ENCODE results near the gene SORCS2. TPM values are rescaled to one million over a fixed set of nuclear protein-coding genes. Genes with fewer than 3 reads are reported as not detected.

Gene SORCS2
- total RNA-seq, 1 experiment from 2014 or later = not detected

DNA sequence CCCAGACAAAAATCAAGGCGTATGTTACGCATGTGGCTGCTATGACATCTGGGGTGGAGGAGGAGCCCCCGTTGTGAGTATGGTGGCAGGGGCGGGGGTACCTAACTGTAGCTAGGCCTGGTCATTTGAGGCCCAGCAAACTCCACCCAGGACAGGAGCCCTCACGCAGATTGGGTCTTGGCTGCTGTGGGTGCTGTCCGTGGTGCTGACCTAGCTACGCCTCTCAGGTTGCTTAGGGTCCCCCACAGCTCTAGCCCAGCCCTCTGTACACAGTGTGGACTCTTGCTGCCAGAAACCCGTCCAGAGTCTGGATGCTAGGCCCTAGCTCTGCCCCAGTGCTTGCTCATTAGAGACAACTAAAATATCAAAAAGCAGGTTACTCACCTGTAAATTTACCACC, 389.1 kb downstream of the SORCS2 start:
- Mint-ChIP-seq H3K4me1 (ENCODE audit: low read depth, unreplicated experiment) (no peaks in the 10 kb centered on the region), H3K9me3 (ENCODE audit: low read depth, unreplicated experiment) (peaks cover 15% of the 10 kb centered on the region), H3K36me3 (ENCODE audit: insufficient read depth, unreplicated experiment) (no peaks in the 10 kb centered on the region), H3K4me3 (ENCODE audit: low read depth, unreplicated experiment) (no peak overlapping the region), H3K27ac (ENCODE audit: unreplicated experiment) (no peak overlapping the region), H3K27me3 (ENCODE audit: unreplicated experiment) (peaks cover 18% of the 10 kb centered on the region)
- BruUV-seq (replicated peaks) = no TSS peak
- CTCF ChIA-PET = no interaction called here
- intact Hi-C loops (cut with micrococcal nuclease; ENCODE audit: unreplicated experiment) = no loop called here
- TF ChIP-seq, protein P1, sequence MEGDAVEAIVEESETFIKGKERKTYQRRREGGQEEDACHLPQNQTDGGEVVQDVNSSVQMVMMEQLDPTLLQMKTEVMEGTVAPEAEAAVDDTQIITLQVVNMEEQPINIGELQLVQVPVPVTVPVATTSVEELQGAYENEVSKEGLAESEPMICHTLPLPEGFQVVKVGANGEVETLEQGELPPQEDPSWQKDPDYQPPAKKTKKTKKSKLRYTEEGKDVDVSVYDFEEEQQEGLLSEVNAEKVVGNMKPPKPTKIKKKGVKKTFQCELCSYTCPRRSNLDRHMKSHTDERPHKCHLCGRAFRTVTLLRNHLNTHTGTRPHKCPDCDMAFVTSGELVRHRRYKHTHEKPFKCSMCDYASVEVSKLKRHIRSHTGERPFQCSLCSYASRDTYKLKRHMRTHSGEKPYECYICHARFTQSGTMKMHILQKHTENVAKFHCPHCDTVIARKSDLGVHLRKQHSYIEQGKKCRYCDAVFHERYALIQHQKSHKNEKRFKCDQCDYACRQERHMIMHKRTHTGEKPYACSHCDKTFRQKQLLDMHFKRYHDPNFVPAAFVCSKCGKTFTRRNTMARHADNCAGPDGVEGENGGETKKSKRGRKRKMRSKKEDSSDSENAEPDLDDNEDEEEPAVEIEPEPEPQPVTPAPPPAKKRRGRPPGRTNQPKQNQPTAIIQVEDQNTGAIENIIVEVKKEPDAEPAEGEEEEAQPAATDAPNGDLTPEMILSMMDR (IDR thresholded peaks at IDR 0.05; ENCODE audit: unreplicated experiment) = no peak
- no peak for DNase-seq

DNA sequence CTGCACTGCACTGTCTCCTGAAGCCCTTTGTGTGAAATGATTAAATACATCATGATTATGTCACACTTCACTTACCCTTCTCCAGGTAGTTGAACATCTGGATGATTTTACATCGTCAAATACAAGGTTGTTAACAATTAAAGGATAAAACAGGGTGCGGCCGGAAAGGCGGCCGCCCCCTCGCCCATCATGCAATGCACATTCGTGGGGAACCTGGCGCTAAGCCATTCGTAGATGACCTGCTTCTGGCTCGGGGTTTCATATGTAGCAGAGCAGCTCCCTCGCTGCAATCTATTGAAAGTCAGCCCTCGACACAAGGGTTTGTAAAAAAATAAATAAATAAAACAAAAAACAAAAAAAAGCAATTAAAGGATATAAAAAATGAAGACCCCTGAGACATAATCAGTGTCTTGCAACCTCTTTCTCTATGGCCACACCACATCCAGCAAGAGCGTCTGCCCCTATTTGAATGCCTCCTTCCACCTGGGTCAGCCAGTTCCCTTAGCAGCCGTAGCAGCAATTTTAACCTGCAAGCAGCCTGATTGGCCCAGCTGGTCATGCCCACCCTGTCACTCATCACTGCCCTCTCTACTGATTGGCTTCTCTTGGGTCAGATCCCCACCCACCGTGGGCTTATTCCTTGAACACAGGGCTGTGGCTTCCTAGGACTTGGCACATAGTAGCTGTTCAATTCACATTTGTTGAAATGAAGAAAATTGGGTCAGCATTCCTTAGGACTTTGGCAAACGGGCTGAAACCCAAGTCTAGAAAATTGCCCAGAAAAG, 390.2 kb downstream of the SORCS2 start:
- Mint-ChIP-seq H3K9me3 (ENCODE audit: low read depth, unreplicated experiment) (peaks cover 9% of the 10 kb centered on the region), H3K27me3 (ENCODE audit: unreplicated experiment) (peaks cover 8% of the 10 kb centered on the region), H3K4me3 (ENCODE audit: low read depth, unreplicated experiment) (no peak overlapping the region), H3K27ac (ENCODE audit: unreplicated experiment) (no peak overlapping the region), H3K4me1 (ENCODE audit: low read depth, unreplicated experiment) (no peaks in the 10 kb centered on the region), H3K36me3 (ENCODE audit: insufficient read depth, unreplicated experiment) (no peaks in the 10 kb centered on the region)
- no TSS peak for BruUV-seq (replicated peaks)
- TF ChIP-seq, protein P1 (IDR thresholded peaks at IDR 0.05; ENCODE audit: unreplicated experiment) = no peak
- no peak for DNase-seq
- CTCF ChIA-PET = no interaction called here
- intact Hi-C loops (cut with micrococcal nuclease; ENCODE audit: unreplicated experiment) = no loop called here

DNA sequence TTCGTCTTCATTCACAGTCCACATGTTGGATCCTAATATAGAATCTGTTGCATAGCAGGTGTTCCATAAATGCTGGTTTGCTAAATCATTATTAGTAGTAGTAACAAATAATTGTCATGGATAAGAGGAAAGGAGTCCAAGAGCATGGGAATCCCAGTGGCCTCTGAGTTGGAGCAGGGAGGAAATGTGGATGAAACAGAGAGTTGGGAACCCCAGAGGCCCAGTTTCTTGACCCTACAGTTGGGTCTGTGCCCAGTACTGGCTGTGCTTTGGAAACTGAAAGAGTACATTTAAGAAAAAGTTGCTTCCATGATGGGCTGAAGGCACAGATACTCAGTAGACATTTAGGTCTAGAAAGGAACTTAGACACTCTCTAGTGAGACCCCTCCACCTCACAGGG, 391.8 kb downstream of the SORCS2 start:
- Mint-ChIP-seq H3K9me3 (ENCODE audit: low read depth, unreplicated experiment) (peaks cover 6% of the 10 kb centered on the region), H3K27ac (ENCODE audit: unreplicated experiment) (no peak overlapping the region), H3K36me3 (ENCODE audit: insufficient read depth, unreplicated experiment) (no peaks in the 10 kb centered on the region), H3K27me3 (ENCODE audit: unreplicated experiment) (peaks cover 16% of the 10 kb centered on the region), H3K4me3 (ENCODE audit: low read depth, unreplicated experiment) (no peak overlapping the region), H3K4me1 (ENCODE audit: low read depth, unreplicated experiment) (no peaks in the 10 kb centered on the region)
- intact Hi-C loops (cut with micrococcal nuclease; ENCODE audit: unreplicated experiment) = no loop called here
- BruUV-seq (replicated peaks) = no TSS peak
- TF ChIP-seq, protein P1 (IDR thresholded peaks at IDR 0.05; ENCODE audit: unreplicated experiment) = no peak
- CTCF ChIA-PET = no interaction called here
- DNase-seq = no peak

DNA sequence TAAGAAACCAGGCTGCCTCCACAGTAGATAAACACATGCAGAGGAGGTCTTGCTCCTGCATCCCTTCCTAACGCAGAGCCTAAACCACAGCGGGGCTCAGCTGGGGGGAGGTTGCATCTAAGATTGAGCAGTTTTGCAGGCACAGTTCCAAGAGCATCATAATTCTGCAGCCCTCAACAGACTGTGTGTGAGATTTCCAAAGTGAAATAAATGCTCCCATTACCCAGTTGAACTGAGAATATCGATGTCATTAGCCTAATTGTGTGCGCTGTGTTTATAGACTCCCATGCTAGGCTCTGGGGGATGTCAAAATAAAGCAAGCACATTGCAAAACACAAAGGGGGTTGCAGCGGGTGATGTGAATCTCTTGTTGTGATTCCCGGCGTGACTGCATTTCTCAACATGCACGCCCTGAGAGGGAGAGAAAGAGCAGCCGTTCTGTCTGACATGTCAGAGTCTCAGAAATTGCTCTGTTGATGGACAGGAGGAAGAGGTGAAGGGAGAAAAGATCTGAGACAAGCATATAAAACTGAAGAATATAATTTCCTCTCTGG, 392.3 kb downstream of the SORCS2 start:
- BruUV-seq (replicated peaks) = no TSS peak
- Mint-ChIP-seq H3K36me3 (ENCODE audit: insufficient read depth, unreplicated experiment) (no peaks in the 10 kb centered on the region), H3K27me3 (ENCODE audit: unreplicated experiment) (peaks cover 22% of the 10 kb centered on the region), H3K4me3 (ENCODE audit: low read depth, unreplicated experiment) (no peak overlapping the region), H3K27ac (ENCODE audit: unreplicated experiment) (no peak overlapping the region), H3K9me3 (ENCODE audit: low read depth, unreplicated experiment) (peaks cover 4% of the 10 kb centered on the region), H3K4me1 (ENCODE audit: low read depth, unreplicated experiment) (no peaks in the 10 kb centered on the region)
- TF ChIP-seq, protein P1 (IDR thresholded peaks at IDR 0.05; ENCODE audit: unreplicated experiment) = no peak
- intact Hi-C loops (cut with micrococcal nuclease; ENCODE audit: unreplicated experiment) = no loop called here
- CTCF ChIA-PET = no interaction called here
- no peak for DNase-seq
